IMR-90 (cell line): ENCODE data around the gene SEPHS1.
"Not testable (repeated sequence)": the region's sequence is repeated elsewhere in the genome, so short reads cannot be mapped to it uniquely, and the experiment has no call there.

Source experiments
- CTCF ChIP-seq: conservative IDR thresholded peaks from 2 replicates; pipeline ENCODE4 v1.5.1; 2012; ENCODE audit warnings: mild to moderate bottlenecking, low read depth, low read length, improper control_type of control experiment
- MAFK ChIP-seq: IDR thresholded peaks from 2 replicates; pipeline ENCODE4 v1.6.1; 2012; ENCODE audit warnings: low read depth, low read length, improper control_type of control experiment
- NFE2L2 ChIP-seq: fragments of 150-350 bp; IDR thresholded peaks from 2 replicates; pipeline ENCODE4 v1.6.1; 2016; ENCODE audit warnings: low read depth, mild to moderate bottlenecking, low read length

- not testable (repeated sequence) for TF ChIP-seq CTCF, MAFK, NFE2L2
Observed at GRCh38 chr10:13379061-13379460, 31.0 kb upstream of the SEPHS1 start.
